ENCODE results near the gene TENM4.

DNA sequence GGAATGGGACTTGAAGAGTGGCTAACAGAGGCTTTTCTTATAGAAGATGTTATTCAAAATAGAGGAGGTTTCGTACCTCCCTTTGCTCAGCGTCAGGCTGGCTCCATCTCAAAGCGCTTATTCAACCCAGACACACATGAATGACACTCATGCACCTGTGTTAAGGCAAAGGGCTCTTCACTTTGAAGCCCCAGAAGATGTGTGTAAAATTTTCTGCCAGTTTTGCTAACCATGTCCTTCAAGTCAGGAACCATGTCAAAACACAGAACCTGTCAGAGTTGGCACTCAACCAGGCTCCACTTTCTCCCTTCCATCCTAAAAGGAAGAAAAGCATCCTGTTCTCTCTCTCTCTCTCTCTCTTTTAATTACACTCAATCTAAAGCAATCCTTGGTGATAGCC lies 513.3 kb downstream of the TENM4 start:
- TF ChIP-seq, protein P1, sequence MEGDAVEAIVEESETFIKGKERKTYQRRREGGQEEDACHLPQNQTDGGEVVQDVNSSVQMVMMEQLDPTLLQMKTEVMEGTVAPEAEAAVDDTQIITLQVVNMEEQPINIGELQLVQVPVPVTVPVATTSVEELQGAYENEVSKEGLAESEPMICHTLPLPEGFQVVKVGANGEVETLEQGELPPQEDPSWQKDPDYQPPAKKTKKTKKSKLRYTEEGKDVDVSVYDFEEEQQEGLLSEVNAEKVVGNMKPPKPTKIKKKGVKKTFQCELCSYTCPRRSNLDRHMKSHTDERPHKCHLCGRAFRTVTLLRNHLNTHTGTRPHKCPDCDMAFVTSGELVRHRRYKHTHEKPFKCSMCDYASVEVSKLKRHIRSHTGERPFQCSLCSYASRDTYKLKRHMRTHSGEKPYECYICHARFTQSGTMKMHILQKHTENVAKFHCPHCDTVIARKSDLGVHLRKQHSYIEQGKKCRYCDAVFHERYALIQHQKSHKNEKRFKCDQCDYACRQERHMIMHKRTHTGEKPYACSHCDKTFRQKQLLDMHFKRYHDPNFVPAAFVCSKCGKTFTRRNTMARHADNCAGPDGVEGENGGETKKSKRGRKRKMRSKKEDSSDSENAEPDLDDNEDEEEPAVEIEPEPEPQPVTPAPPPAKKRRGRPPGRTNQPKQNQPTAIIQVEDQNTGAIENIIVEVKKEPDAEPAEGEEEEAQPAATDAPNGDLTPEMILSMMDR (IDR thresholded peaks at IDR 0.05): no peak
- no peak for TF ChIP-seq POLR2A (IDR thresholded peaks at IDR 0.05)

All from heart left ventricle (tissue), 13 donors.